Hippocampal formation (tissue), 2 donors: Measurements from ENCODE around the gene GAREM2.

Experiments
- DNase-seq, 2 donors: peaks; one replicate each; lab custom pipeline; 2025; lab: John Stamatoyannopoulos, UW

Gene GAREM2

DNA sequence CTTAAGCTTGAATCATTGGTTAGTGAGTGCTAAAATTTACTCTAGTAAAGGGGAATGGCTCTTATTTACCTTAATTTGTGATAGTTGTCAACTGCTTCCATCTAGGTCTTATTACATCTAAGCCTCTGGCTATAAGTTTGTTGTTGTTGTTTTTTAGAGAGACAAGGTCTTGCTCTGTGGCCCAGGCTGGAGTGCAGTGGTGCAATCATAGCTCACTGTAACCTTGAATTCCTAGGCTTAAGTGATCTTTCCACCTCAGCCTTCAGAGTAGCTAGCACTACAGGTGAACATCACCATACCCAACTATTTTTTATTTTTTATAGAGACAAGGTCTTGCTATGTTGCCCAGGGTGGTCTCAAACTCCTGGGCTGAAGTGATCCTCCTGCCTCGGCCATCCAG is 65.0 kb downstream of the GAREM2 start:
- DNase-seq: no peak

DNA sequence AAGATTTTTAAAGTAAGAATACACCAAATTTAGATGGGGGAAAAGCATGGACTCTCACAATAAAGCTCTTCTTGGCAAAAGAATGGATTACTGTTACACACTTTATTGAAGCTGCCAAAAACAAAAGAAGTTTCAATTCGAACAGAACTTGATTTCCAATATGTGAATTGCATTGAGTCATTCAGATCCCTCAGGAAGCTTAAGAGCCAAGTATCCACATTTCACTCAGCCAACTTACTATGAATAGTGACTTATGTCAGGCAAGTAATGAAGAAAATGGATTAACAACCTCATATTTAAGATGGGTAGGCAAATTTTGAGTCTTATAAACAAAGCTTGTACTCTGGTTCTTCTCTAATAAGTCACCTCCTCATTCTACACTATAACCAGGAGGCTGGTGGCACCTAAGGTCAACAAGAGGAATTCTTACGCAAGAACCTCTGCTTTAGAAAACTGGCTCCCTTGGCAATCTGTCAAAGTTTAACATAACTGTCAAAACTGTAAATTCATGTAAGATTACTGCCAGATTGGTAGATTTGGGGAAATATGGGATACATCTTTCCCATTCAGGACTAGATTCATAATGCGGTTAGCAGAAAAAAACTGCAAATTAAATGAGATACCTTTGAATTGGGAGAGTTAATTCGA is 65.5 kb downstream of the GAREM2 start:
- no peak for DNase-seq
